Fibroblast of skin of right biceps (primary cell): ENCODE results near the gene ZNF646.

Experiments
- DNase-seq: peaks from one replicate; pipeline ENCODE4 v3.0.0-alpha.2; 2013

The ZNF646 gene

GRCh38 chr16:31132303-31132979 lies 58.2 kb downstream of the ZNF646 start:
- no peak for DNase-seq

- no peak for DNase-seq
These were observed 58.9 kb downstream of the ZNF646 start for GRCh38 chr16:31133046-31133501.
